B cell (primary cell): ENCODE results near the gene FAM83B. TPM values are rescaled to one million over a fixed set of nuclear protein-coding genes. Genes with fewer than 3 reads are reported as not detected.

Source experiments
- ATAC-seq: fragments of 200-7000 bp; cut with Tn5 transposase; one replicate; pipeline ENCODE4 v1.10.0; 2021; ENCODE audit warnings: low read depth, mild to moderate bottlenecking, moderate number of reproducible peaks, moderate library complexity
- CTCF ChIA-PET: fragments of 350-600 bp; sonication (Branson Sonifier 250); formaldehyde crosslinking; loops from one replicate; lab custom pipeline; 2021; ENCODE audit warnings: antibody characterized with exemption, inconsistent platforms; lab: Charles Lee
- POLR2A ChIA-PET: fragments of 350-600 bp; sonication (Branson Sonifier 250); formaldehyde crosslinking; loops from one replicate; lab custom pipeline; 2021; ENCODE audit warnings: antibody characterized with exemption; lab: Charles Lee
- DNase-seq: peaks from one replicate; pipeline ENCODE4 v3.0.0; 2013
- H2AFZ ChIP-seq: 2 replicates; pipeline ENCODE4 v1.6.1; 2012; ENCODE audit warnings: mild to moderate bottlenecking, low read depth, low read length; ENCODE audit not compliant: insufficient read depth, poor library complexity, severe bottlenecking
- H3K27ac ChIP-seq, 2 donors: 1 replicate in 1 of 2; 2 replicates in 1 of 2; pipeline ENCODE4 v1.5.1; 2012 to 2013; ENCODE audit warnings: low read length in 2 of 2, mild to moderate bottlenecking in 2 of 2, moderate library complexity in 1 of 2
- H3K27me3 ChIP-seq, 4 experiments: fragments of 200-600 bp in 1 of 4; sonication (generic) in 1 of 4; replicated peaks in 1 of 4; 1 replicate in 2 of 4; 2 replicates in 2 of 4; pipeline versions ENCODE4 v1.6.1 to v1.7.0; 2013 to 2016; ENCODE audit warnings: low read length in 3 of 4, mild to moderate bottlenecking in 2 of 4, mixed read lengths in 1 of 4, moderate library complexity in 1 of 4; ENCODE audit not compliant: insufficient read depth in 4 of 4, control insufficient read depth in 3 of 4; ENCODE audit errors: control extremely low read depth in 1 of 4
- H3K36me3 ChIP-seq, 2 experiments: replicated peaks in 1 of 2; 1 replicate in 1 of 2; 2 replicates in 1 of 2; pipeline versions ENCODE4 v1.6.1 to v1.7.1; 2013; ENCODE audit warnings: low read length in 1 of 2; ENCODE audit not compliant: insufficient read depth in 2 of 2, control insufficient read depth in 1 of 2; ENCODE audit errors: control extremely low read depth in 1 of 2, extremely low read depth in 1 of 2
- H3K4me1 ChIP-seq, 2 donors: fragments of 200-600 bp in 1 of 2; sonication (generic) in 1 of 2; 1 replicate in 1 of 2; 2 replicates in 1 of 2; pipeline versions ENCODE4 v1.5.1 to v1.6.1; 2013 to 2017; ENCODE audit warnings: low read length in 2 of 2; ENCODE audit not compliant: control insufficient read depth in 2 of 2, insufficient read depth in 2 of 2
- H3K4me2 ChIP-seq: replicated peaks from 2 replicates; pipeline ENCODE3; 2012; ENCODE audit warnings: mild to moderate bottlenecking, low read depth, low read length; ENCODE audit not compliant: poor library complexity, severe bottlenecking
- H3K4me3 ChIP-seq, 5 experiments: fragments of 200-600 bp in 1 of 5; sonication (generic) in 1 of 5; 1 replicate in 3 of 5; 2 replicates in 2 of 5; pipeline versions ENCODE4 v1.5.1 to v1.7.0; 2011 to 2016; ENCODE audit warnings: low read length in 4 of 5, mild to moderate bottlenecking in 4 of 5, low read depth in 2 of 5, control low read depth in 1 of 5, moderate library complexity in 1 of 5; ENCODE audit not compliant: insufficient read depth in 1 of 5; ENCODE audit errors: control extremely low read depth in 1 of 5, extremely low read depth in 1 of 5
- H3K79me2 ChIP-seq: fragments of 200-600 bp; sonication (generic); one replicate; pipeline ENCODE4 v1.6.0; 2016; ENCODE audit warnings: low read length; ENCODE audit not compliant: control insufficient read depth, insufficient read depth
- H3K9ac ChIP-seq: fragments of 200-600 bp; sonication (generic); 2 replicates; pipeline ENCODE4 v1.6.1; 2017; ENCODE audit warnings: mild to moderate bottlenecking, low read length, moderate library complexity
- H3K9me3 ChIP-seq, 3 donors: one replicate each; pipeline versions ENCODE4 v1.6.1 to v1.7.1; 2013; ENCODE audit warnings: low read length in 2 of 3; ENCODE audit not compliant: control insufficient read depth in 2 of 3, insufficient read depth in 1 of 3; ENCODE audit errors: control extremely low read depth in 1 of 3
- H4K20me1 ChIP-seq: 2 replicates; pipeline ENCODE4 v1.6.0; 2012; ENCODE audit warnings: mild to moderate bottlenecking, low read length; ENCODE audit not compliant: insufficient read depth, control insufficient read depth, poor library complexity, severe bottlenecking
- H3K27ac Mint-ChIP-seq: one replicate; pipeline ENCODE4 v1.8.0; 2021; ENCODE audit warnings: mixed read lengths
- H3K27me3 Mint-ChIP-seq: one replicate; pipeline ENCODE4 v1.8.0; 2021; ENCODE audit warnings: mixed read lengths
- H3K4me1 Mint-ChIP-seq: one replicate; pipeline ENCODE4 v1.8.0; 2021; ENCODE audit warnings: mixed read lengths
- H3K4me3 Mint-ChIP-seq: one replicate; pipeline ENCODE4 v1.8.0; 2021; ENCODE audit warnings: mixed read lengths
- H3K9me3 Mint-ChIP-seq: one replicate; pipeline ENCODE4 v1.8.0; 2022; ENCODE audit warnings: mixed read lengths; ENCODE audit not compliant: insufficient read depth
- EZH2 ChIP-seq: IDR thresholded peaks from 2 replicates; pipeline ENCODE4 v1.6.1; 2012; ENCODE audit warnings: borderline replicate concordance, low read depth, mild to moderate bottlenecking, moderate library complexity, low read length; ENCODE audit not compliant: insufficient read depth, poor library complexity, severe bottlenecking
- WGBS: methylation state at CpG from one replicate; pipeline ENCODE4 v1.1.5; 2013; ENCODE audit warnings: missing lambda C conversion rate; ENCODE audit not compliant: insufficient coverage; 5-methylcytosine and 5-hydroxymethylcytosine counted together
- intact Hi-C: fragments of 100-400 bp; cut with micrococcal nuclease; formaldehyde crosslinking; loops from one replicate; pipeline ENCODE4 v1.10.0; 2022
- polyA plus RNA-seq: library from polyadenylated mRNA; depleted of rRNA; stranded (reverse); fragments of >200 nt; gene quantifications from 2 replicates; pipeline ENCODE4 v1.2.3, GENCODE V29; 2012
- total RNA-seq, 2 donors: library from RNA; stranded (reverse); fragments of 120-200 nt in 1 of 2; gene quantifications; 1 replicate in 1 of 2; 2 replicates in 1 of 2; pipeline versions ENCODE4 v1.2.3 to v1.2.4, GENCODE V29; 2013 to 2022
- TF ChIP-seq, protein P1 (sequence below): fragments of 200-600 bp; IDR thresholded peaks from one replicate; pipeline ENCODE4 v1.8.0; 2022; ENCODE audit warnings: antibody characterized with exemption, mild to moderate bottlenecking

The FAM83B gene
- total and polyA plus RNA-seq, 2 donors (not counting 1 experiment from before 2014, with no cell fraction given), result not detected

DNA sequence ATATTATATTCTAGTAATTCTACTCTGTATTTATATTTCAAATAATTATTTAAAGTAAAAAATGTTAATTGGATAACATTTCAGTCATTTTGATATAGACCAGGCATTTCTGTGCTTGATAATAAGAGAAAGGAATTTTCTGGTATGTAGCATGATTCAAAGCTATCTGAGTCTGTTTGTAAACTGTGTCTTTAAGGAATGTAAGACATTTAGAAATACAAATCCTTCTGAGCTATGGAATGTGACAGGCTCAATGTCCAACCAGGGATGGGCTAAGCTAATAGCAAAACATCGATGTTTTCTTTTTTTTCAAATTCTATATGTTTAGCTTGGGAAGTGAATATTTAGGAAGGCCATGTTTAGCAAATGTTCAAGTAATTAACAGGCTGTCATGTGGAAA is 41.5 kb upstream of the FAM83B start:
- Mint-ChIP-seq H3K27ac (no peak overlapping the region), H3K27me3 (no peaks in the 10 kb centered on the region), H3K9me3 (peaks cover 3% of the 10 kb centered on the region), H3K4me3 (no peak overlapping the region), H3K4me1 (no peaks in the 10 kb centered on the region)
- Histone ChIP-seq H3K27ac (no peak overlapping the region), H3K4me3 (no peak overlapping the region), H3K27me3 (no peaks in the 10 kb centered on the region), H3K36me3 (no peaks in the 10 kb centered on the region), H2AFZ (no peak overlapping the region), H4K20me1 (no peaks in the 10 kb centered on the region), H3K4me2 (no peak overlapping the region), H3K9ac (no peak overlapping the region), H3K9me3 (no peaks in the 10 kb centered on the region), H3K79me2 (no peaks in the 10 kb centered on the region), H3K4me1 (no peaks in the 10 kb centered on the region)
- WGBS, result no CpG with 5 or more reads among the region's 1 CpG
- DNase-seq, result no peak
- POLR2A ChIA-PET, result no interaction called here
- CTCF ChIA-PET, result interaction anchor here (0.7 kb wide), 1 partner anchor 70 kb away, joined by 3 read pairs; no protein-coding TSS in a partner anchor
- TF ChIP-seq EZH2, result no peak
- TF ChIP-seq, protein P1, sequence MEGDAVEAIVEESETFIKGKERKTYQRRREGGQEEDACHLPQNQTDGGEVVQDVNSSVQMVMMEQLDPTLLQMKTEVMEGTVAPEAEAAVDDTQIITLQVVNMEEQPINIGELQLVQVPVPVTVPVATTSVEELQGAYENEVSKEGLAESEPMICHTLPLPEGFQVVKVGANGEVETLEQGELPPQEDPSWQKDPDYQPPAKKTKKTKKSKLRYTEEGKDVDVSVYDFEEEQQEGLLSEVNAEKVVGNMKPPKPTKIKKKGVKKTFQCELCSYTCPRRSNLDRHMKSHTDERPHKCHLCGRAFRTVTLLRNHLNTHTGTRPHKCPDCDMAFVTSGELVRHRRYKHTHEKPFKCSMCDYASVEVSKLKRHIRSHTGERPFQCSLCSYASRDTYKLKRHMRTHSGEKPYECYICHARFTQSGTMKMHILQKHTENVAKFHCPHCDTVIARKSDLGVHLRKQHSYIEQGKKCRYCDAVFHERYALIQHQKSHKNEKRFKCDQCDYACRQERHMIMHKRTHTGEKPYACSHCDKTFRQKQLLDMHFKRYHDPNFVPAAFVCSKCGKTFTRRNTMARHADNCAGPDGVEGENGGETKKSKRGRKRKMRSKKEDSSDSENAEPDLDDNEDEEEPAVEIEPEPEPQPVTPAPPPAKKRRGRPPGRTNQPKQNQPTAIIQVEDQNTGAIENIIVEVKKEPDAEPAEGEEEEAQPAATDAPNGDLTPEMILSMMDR, result no peak
- ATAC-seq, result no peak
- intact Hi-C loops, result no loop called here

DNA sequence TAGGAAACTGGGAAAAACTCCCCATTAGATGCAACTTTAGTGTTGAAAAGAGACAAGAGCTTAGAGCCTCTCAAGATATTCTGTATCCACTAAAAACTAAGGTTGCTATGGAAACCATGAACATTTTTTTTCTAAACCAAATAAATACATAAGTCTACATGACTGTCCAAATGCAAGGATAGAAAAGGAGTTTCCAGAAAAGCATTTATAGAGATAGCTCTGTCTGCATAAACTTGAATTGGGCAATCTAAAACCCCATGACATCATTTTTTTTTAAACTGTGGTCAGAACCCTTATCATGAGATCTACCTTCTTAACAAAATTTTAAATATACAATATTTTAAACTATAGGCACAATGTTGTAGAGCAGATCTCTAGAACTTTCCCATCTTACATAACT is 36.4 kb upstream of the FAM83B start:
- no peak for DNase-seq
- Histone ChIP-seq H3K79me2 (no peaks in the 10 kb centered on the region), H3K4me2 (no peak overlapping the region), H3K36me3 (no peaks in the 10 kb centered on the region), H3K9ac (no peak overlapping the region), H3K27ac (no peak overlapping the region), H3K27me3 (no peaks in the 10 kb centered on the region), H3K9me3 (no peaks in the 10 kb centered on the region), H4K20me1 (no peaks in the 10 kb centered on the region), H2AFZ (no peak overlapping the region), H3K4me3 (no peak overlapping the region), H3K4me1 (no peaks in the 10 kb centered on the region)
- POLR2A ChIA-PET, result no interaction called here
- no peaks in the 10 kb centered on the region for H3K27me3 Mint-ChIP-seq
- no peaks in the 10 kb centered on the region for H3K4me1 Mint-ChIP-seq
- ATAC-seq, result no peak
- TF ChIP-seq, protein P1, result no peak
- no peak for TF ChIP-seq EZH2
- peaks cover 5% of the 10 kb centered on the region for H3K9me3 Mint-ChIP-seq
- no peak overlapping the region for H3K4me3 Mint-ChIP-seq
- CTCF ChIA-PET, result interaction anchor here (0.6 kb wide), 1 partner anchor 13 kb away, joined by 3 read pairs; no protein-coding TSS in a partner anchor
- intact Hi-C loops, result no loop called here
- no peak overlapping the region for H3K27ac Mint-ChIP-seq
